K562 (cell line): ENCODE results near the gene SLC26A6. TPM values are rescaled to one million over a fixed set of nuclear protein-coding genes. Genes with fewer than 3 reads are reported as not detected.
A peak's percentile ranks its signal among the peaks of the same experiment; 100 is the strongest.

Source experiments
- ATAC-seq: fragments of 200-7000 bp; cut with Tn5 transposase; 3 replicates; pipeline ENCODE4 v1.9.1; 2020; ENCODE audit warnings: moderate library complexity
- BruUV-seq: library from RNA; stranded (reverse); fragments of 400-500 nt; replicated peaks from 2 replicates; lab custom pipeline; 2021; lab: Mats Ljungman, UMichigan
- CTCF ChIA-PET: fragments of 300-600 bp; formaldehyde crosslinking; extraction: SDS; loops from one replicate; lab custom pipeline; 2021; ENCODE audit warnings: low intra/inter-chr PET ratio; lab: Yijun Ruan, JAX
- POLR2A ChIA-PET: fragments of 300-600, 350-650 bp; sonication (Branson Sonifier 250); formaldehyde crosslinking; extraction: SDS; loops from one replicate; lab custom pipeline; 2021; ENCODE audit warnings: antibody characterized with exemption, inconsistent platforms; lab: Yijun Ruan, JAX
- DNase-seq, 4 experiments: peaks; one replicate each; pipeline versions ENCODE4 v3.0.0 to v3.0.0-alpha.2; 2011 to 2018; ENCODE audit warnings: low spot score in 3 of 4, mixed read lengths in 3 of 4; ENCODE audit errors: extremely low read depth in 1 of 4
- FAIRE-seq: peaks from 2 replicates; lab custom pipeline; 2011; peaks lifted over from hg19 to GRCh38; lab: Jason Lieb, UNC
- H2AFZ ChIP-seq: 2 replicates; pipeline ENCODE4 v1.6.0; 2011; ENCODE audit warnings: low read depth, low read length, control low read depth, inconsistent platforms
- H3K27ac ChIP-seq: fragments of 200-600 bp; 3 replicates; pipeline ENCODE4 v1.8.0; 2011; ENCODE audit warnings: low read depth, mild to moderate bottlenecking, control low read depth, inconsistent platforms, low read length, moderate library complexity, mixed read lengths; ENCODE audit errors: extremely low read depth
- H3K27me3 ChIP-seq, 2 experiments: fragments of 300-600 bp in 1 of 2; 2 replicates in 1 of 2; 3 replicates in 1 of 2; pipeline versions ENCODE4 v1.6.0 to v1.8.0; 2011; ENCODE audit warnings: inconsistent platforms in 2 of 2, low read length in 2 of 2, mild to moderate bottlenecking in 1 of 2, mixed read lengths in 1 of 2, moderate library complexity in 1 of 2; ENCODE audit not compliant: control insufficient read depth in 2 of 2, insufficient read depth in 2 of 2
- H3K36me3 ChIP-seq: fragments of 300-600 bp; 3 replicates; pipeline ENCODE4 v1.8.0; 2011; ENCODE audit warnings: mild to moderate bottlenecking, low read length, inconsistent platforms; ENCODE audit not compliant: control insufficient read depth, insufficient read depth
- H3K4me1 ChIP-seq, 2 experiments: fragments of 200-600 bp in 1 of 2; replicated peaks in 1 of 2; 2 replicates in 1 of 2; 3 replicates in 1 of 2; pipeline versions ENCODE4 v1.5.1 to v1.8.0; 2011; ENCODE audit warnings: inconsistent platforms in 2 of 2, low read length in 2 of 2, mild to moderate bottlenecking in 1 of 2, mixed read lengths in 1 of 2, moderate library complexity in 1 of 2; ENCODE audit not compliant: control insufficient read depth in 2 of 2, insufficient read depth in 2 of 2
- H3K4me2 ChIP-seq: 2 replicates; pipeline ENCODE4 v1.6.1; 2011; ENCODE audit warnings: low read length, control low read depth, inconsistent platforms, mixed read lengths; ENCODE audit not compliant: insufficient read depth
- H3K4me3 ChIP-seq: fragments of 200-600 bp; sonication (generic), shearing (Covaris generic); 2 replicates; pipeline ENCODE4 v1.5.1; 2016; ENCODE audit warnings: control low read depth, inconsistent platforms
- H3K79me2 ChIP-seq: fragments of 200-600 bp; 3 replicates; pipeline ENCODE4 v1.8.0; 2011; ENCODE audit warnings: low read length, inconsistent platforms; ENCODE audit not compliant: control insufficient read depth, insufficient read depth
- H3K9ac ChIP-seq, 2 experiments: 2 replicates each; pipeline versions ENCODE4 v1.6.0 to v1.6.1; 2011; ENCODE audit warnings: low read depth in 2 of 2, low read length in 2 of 2, control low read depth in 1 of 2, inconsistent platforms in 1 of 2, mild to moderate bottlenecking in 1 of 2, mixed read lengths in 1 of 2; ENCODE audit not compliant: insufficient read depth in 1 of 2
- H3K9me1 ChIP-seq: one replicate; pipeline ENCODE4 v1.6.0; 2011; ENCODE audit warnings: inconsistent platforms, mild to moderate bottlenecking, low read length, moderate library complexity; ENCODE audit not compliant: control insufficient read depth, insufficient read depth
- H3K9me3 ChIP-seq: replicated peaks from 2 replicates; pipeline ENCODE4 v1.5.1; 2011; ENCODE audit warnings: low read depth, low read length, inconsistent platforms; ENCODE audit not compliant: control insufficient read depth, insufficient read depth
- H4K20me1 ChIP-seq: replicated peaks from 2 replicates; pipeline ENCODE4 v1.6.1; 2011; ENCODE audit warnings: low read length, inconsistent platforms, mixed read lengths; ENCODE audit not compliant: control insufficient read depth, insufficient read depth
- DNMT1 ChIP-seq: fragments of 450-650 bp; IDR thresholded peaks from 2 replicates; pipeline ENCODE4 v1.6.1; 2016; ENCODE audit warnings: antibody characterized with exemption, mild to moderate bottlenecking
- EHMT2 ChIP-seq: fragments of 450-650 bp; IDR thresholded peaks from 2 replicates; pipeline ENCODE4 v1.6.1; 2018; ENCODE audit warnings: antibody characterized with exemption
- IFI16 ChIP-seq: fragments of 250-450 bp; sonication (Bioruptor Pico); IDR thresholded peaks from 2 replicates; pipeline ENCODE4 v2.1.2; 2022; ENCODE audit warnings: mild to moderate bottlenecking, inconsistent platforms
- KLF10 ChIP-seq: fragments of 250-450 bp; sonication (Bioruptor Pico); IDR thresholded peaks from 2 replicates; pipeline ENCODE4 v1.6.1; 2021; ENCODE audit warnings: matching md5 sums
- NR2C1 ChIP-seq, 2 experiments: fragments of 450-650 bp; IDR thresholded peaks; 2 replicates each; pipeline ENCODE4 v1.6.1; 2017; ENCODE audit warnings: mild to moderate bottlenecking in 2 of 2, antibody characterized with exemption in 1 of 2, inconsistent platforms in 1 of 2, missing compliant biosample characterization in 1 of 2, missing genetic modification characterization in 1 of 2
- TGIF2 ChIP-seq: sonication (generic); formaldehyde crosslinking; IDR thresholded peaks from 2 replicates; pipeline ENCODE4 v1.8.1; 2022; ENCODE audit warnings: mild to moderate bottlenecking, missing genetic modification reagents, moderate library complexity
- ZNF224 ChIP-seq: sonication (generic); formaldehyde crosslinking; IDR thresholded peaks from 2 replicates; pipeline ENCODE4 v1.8.0; 2022; ENCODE audit warnings: mild to moderate bottlenecking, missing genetic modification reagents
- ZNF263 ChIP-seq: sonication (generic); formaldehyde crosslinking; IDR thresholded peaks from 2 replicates; pipeline ENCODE4 v1.8.0; 2022; ENCODE audit warnings: mild to moderate bottlenecking, missing genetic modification reagents, borderline replicate concordance
- ZNF668 ChIP-seq: fragments of 250-450 bp; sonication (Bioruptor Pico); IDR thresholded peaks from 2 replicates; pipeline ENCODE4 v1.8.0; 2022; ENCODE audit warnings: mild to moderate bottlenecking, inconsistent platforms
- WGBS: fragments of 100-300 bp; shearing (Covaris generic); methylation state at CpG from one replicate; pipeline ENCODE4 v1.1.6; 2016; ENCODE audit warnings: low coverage, mixed read lengths; ENCODE audit not compliant: insufficient coverage; ENCODE audit errors: missing lambda C conversion rate; 5-methylcytosine and 5-hydroxymethylcytosine counted together
- in situ Hi-C: fragments of 300-500 bp; cut with MboI; formaldehyde crosslinking; loops from 4 replicates; pipeline ENCODE4 v1.15.0; 2018; ENCODE audit warnings: inconsistent platforms, mixed read lengths
- intact Hi-C: fragments of 100-400 bp; cut with micrococcal nuclease; formaldehyde crosslinking; loops from 2 replicates; pipeline ENCODE4 v1.14.2; 2022
- polyA plus RNA-seq, 8 experiments: library from polyadenylated mRNA; depleted of rRNA in 4 of 8; stranded (reverse) in 5 of 8; unstranded in 3 of 8; fragments of >200 nt; fragmentation: Nextera tagmentation in 2 of 8; fragmentation: Illumina TruSeq in 1 of 8; extraction: Ambion mirVana in 2 of 8; extraction: Trizol in 1 of 8; gene quantifications; 2 replicates each; pipeline versions ENCODE4 v1.2.1 to v1.2.3, GENCODE V29; 2011 to 2014; ENCODE audit warnings: inconsistent platforms in 1 of 8, missing spikeins in 1 of 8
- total RNA-seq, 7 experiments: library from RNA; depleted of rRNA in 6 of 7; stranded (reverse); fragments of >200 nt in 6 of 7; fragmentation: Illumina TruSeq in 2 of 7; extraction: Trizol in 2 of 7; gene quantifications; 2 replicates each; pipeline versions ENCODE4 v1.2.1 to v1.2.3, GENCODE V29; 2011 to 2021; ENCODE audit warnings: low replicate concordance in 1 of 7
- TF ChIP-seq, protein P1 (sequence below): fragments of 450-650 bp; IDR thresholded peaks from 2 replicates; pipeline ENCODE4 v1.6.1; 2016; ENCODE audit warnings: mild to moderate bottlenecking, moderate library complexity

SLC26A6 gene
- total and polyA plus RNA-seq, 9 of the 15 experiments (the other 6 are each of a cell fraction or from before 2014, with no cell fraction given): 2.1 to 27.2 (median 14.8) TPM

DNA sequence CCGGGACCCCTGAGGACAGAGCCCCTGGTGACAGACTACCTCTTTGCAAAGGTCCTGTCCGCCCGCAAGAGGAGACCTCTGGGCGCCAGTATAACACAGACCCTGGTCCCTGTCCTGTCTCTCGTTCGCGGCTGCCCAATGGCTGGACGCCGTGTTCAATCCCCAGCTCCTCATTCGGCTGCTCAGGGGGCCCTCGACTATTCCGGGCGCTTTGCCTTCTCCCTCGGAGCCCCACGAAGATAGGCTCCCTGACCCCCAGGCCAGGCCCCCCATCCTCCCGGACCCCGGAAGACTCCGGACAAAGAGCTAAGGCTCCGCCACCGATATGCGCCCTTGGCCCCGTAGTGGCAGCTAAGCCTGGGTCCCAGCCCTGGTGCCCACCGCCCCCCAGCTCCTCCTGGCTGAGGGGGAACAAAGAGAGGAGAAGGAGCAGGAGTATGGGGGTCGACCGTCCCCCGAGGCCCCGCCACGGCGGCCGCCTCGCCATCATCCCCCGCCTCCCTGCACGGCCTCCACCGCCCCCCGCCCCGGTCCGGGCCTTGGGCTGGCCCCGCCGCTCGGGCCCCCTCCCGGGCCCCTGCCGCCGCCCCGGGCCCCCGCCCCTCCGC lies 27.0 kb upstream of the SLC26A6 start:
- ChIA-PET CTCF (no interaction called here), POLR2A (interaction anchor here (0.6 to 1.7 kb wide), 12 partner anchors 10 to 367 kb away, joined by 3 to 7 read pairs (median 3); no protein-coding TSS in a partner anchor)
- Histone ChIP-seq H3K27ac (no peak overlapping the region), H3K36me3 (peaks cover 2% of the 10 kb centered on the region; the same call in 1 of the 3 replicates), H3K79me2 (no peaks in the 10 kb centered on the region), H3K4me3 (peak overlapping the region; percentile 55), H4K20me1 (no peaks in the 10 kb centered on the region), H3K9me1 (no peaks in the 10 kb centered on the region), H3K4me2 (no peak overlapping the region; the same call in 1 of the 2 replicates), H2AFZ (no peak overlapping the region), H3K27me3 (no peaks in the 10 kb centered on the region; a peak in 1 of 5 replicates), H3K4me1 (peaks cover 2 to 36% of the 10 kb centered on the region in 2 experiments; a peak in 4 of 5 replicates), H3K9me3 (no peaks in the 10 kb centered on the region), H3K9ac (no peak overlapping the region)
- FAIRE-seq (no peak), ATAC-seq (no peak), DNase-seq (peak in 1 of 4 experiments; percentile 18)
- BruUV-seq: no TSS peak
- 9% methylated on average over 15 of the region's 46 CpGs for whole genome bisulfite sequencing
- in situ Hi-C loops: no loop called here
- intact Hi-C loops: no loop called here
- TF ChIP-seq EHMT2 (no peak), IFI16 (CRISPR knock-in tag) (no peak), ZNF668 (CRISPR knock-in tag) (no peak), ZNF224 (CRISPR knock-in tag) (no peak), NR2C1 (IDR thresholded peaks at IDR 0.05) (no peak), NR2C1 (tag; IDR thresholded peaks at IDR 0.05) (no peak), TGIF2 (CRISPR knock-in tag) (no peak), DNMT1 (no peak), KLF10 (CRISPR knock-in tag) (no peak), ZNF263 (CRISPR knock-in tag) (no peak)
- TF ChIP-seq, protein P1, sequence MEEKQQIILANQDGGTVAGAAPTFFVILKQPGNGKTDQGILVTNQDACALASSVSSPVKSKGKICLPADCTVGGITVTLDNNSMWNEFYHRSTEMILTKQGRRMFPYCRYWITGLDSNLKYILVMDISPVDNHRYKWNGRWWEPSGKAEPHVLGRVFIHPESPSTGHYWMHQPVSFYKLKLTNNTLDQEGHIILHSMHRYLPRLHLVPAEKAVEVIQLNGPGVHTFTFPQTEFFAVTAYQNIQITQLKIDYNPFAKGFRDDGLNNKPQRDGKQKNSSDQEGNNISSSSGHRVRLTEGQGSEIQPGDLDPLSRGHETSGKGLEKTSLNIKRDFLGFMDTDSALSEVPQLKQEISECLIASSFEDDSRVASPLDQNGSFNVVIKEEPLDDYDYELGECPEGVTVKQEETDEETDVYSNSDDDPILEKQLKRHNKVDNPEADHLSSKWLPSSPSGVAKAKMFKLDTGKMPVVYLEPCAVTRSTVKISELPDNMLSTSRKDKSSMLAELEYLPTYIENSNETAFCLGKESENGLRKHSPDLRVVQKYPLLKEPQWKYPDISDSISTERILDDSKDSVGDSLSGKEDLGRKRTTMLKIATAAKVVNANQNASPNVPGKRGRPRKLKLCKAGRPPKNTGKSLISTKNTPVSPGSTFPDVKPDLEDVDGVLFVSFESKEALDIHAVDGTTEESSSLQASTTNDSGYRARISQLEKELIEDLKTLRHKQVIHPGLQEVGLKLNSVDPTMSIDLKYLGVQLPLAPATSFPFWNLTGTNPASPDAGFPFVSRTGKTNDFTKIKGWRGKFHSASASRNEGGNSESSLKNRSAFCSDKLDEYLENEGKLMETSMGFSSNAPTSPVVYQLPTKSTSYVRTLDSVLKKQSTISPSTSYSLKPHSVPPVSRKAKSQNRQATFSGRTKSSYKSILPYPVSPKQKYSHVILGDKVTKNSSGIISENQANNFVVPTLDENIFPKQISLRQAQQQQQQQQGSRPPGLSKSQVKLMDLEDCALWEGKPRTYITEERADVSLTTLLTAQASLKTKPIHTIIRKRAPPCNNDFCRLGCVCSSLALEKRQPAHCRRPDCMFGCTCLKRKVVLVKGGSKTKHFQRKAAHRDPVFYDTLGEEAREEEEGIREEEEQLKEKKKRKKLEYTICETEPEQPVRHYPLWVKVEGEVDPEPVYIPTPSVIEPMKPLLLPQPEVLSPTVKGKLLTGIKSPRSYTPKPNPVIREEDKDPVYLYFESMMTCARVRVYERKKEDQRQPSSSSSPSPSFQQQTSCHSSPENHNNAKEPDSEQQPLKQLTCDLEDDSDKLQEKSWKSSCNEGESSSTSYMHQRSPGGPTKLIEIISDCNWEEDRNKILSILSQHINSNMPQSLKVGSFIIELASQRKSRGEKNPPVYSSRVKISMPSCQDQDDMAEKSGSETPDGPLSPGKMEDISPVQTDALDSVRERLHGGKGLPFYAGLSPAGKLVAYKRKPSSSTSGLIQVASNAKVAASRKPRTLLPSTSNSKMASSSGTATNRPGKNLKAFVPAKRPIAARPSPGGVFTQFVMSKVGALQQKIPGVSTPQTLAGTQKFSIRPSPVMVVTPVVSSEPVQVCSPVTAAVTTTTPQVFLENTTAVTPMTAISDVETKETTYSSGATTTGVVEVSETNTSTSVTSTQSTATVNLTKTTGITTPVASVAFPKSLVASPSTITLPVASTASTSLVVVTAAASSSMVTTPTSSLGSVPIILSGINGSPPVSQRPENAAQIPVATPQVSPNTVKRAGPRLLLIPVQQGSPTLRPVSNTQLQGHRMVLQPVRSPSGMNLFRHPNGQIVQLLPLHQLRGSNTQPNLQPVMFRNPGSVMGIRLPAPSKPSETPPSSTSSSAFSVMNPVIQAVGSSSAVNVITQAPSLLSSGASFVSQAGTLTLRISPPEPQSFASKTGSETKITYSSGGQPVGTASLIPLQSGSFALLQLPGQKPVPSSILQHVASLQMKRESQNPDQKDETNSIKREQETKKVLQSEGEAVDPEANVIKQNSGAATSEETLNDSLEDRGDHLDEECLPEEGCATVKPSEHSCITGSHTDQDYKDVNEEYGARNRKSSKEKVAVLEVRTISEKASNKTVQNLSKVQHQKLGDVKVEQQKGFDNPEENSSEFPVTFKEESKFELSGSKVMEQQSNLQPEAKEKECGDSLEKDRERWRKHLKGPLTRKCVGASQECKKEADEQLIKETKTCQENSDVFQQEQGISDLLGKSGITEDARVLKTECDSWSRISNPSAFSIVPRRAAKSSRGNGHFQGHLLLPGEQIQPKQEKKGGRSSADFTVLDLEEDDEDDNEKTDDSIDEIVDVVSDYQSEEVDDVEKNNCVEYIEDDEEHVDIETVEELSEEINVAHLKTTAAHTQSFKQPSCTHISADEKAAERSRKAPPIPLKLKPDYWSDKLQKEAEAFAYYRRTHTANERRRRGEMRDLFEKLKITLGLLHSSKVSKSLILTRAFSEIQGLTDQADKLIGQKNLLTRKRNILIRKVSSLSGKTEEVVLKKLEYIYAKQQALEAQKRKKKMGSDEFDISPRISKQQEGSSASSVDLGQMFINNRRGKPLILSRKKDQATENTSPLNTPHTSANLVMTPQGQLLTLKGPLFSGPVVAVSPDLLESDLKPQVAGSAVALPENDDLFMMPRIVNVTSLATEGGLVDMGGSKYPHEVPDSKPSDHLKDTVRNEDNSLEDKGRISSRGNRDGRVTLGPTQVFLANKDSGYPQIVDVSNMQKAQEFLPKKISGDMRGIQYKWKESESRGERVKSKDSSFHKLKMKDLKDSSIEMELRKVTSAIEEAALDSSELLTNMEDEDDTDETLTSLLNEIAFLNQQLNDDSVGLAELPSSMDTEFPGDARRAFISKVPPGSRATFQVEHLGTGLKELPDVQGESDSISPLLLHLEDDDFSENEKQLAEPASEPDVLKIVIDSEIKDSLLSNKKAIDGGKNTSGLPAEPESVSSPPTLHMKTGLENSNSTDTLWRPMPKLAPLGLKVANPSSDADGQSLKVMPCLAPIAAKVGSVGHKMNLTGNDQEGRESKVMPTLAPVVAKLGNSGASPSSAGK: no peak
